ENCODE data around the gene ARHGAP11A.

ARHGAP11A gene

GRCh38 chr15:32656496-32656895 lies 41.2 kb downstream of the ARHGAP11A start:
- no peak for DNase-seq

GRCh38 chr15:32657198-32657883 lies 42.0 kb downstream of the ARHGAP11A start:
- DNase-seq, result no peak

GRCh38 chr15:32657941-32658340 lies 42.6 kb downstream of the ARHGAP11A start:
- DNase-seq, result no peak

- no peak for DNase-seq
Measured at GRCh38 chr15:32659340-32660155, 44.2 kb downstream of the ARHGAP11A start.

- DNase-seq, result no peak
Measured at GRCh38 chr15:32663671-32664070, 48.4 kb downstream of the ARHGAP11A start.

GRCh38 chr15:32664796-32665195 lies 49.5 kb downstream of the ARHGAP11A start:
- DNase-seq, result no peak

- DNase-seq, result no peak
Measured at GRCh38 chr15:32667321-32667720, 52.0 kb downstream of the ARHGAP11A start.

- DNase-seq, result no peak
Measured at GRCh38 chr15:32668942-32669341, 53.6 kb downstream of the ARHGAP11A start.

GRCh38 chr15:32669896-32670611 lies 54.8 kb downstream of the ARHGAP11A start:
- no peak for DNase-seq

- DNase-seq, result no peak
Measured at GRCh38 chr15:32670623-32671022, 55.3 kb downstream of the ARHGAP11A start.

GRCh38 chr15:32671339-32672325 lies 56.3 kb downstream of the ARHGAP11A start:
- DNase-seq, result no peak

GRCh38 chr15:32674681-32675080 lies 59.4 kb downstream of the ARHGAP11A start:
- no peak for DNase-seq

- DNase-seq, result no peak
Measured at GRCh38 chr15:32675466-32675865, 60.2 kb downstream of the ARHGAP11A start.

- no peak for DNase-seq
Measured at GRCh38 chr15:32676169-32676568, 60.9 kb downstream of the ARHGAP11A start.

- DNase-seq, result peak; percentile 76
Measured at GRCh38 chr15:32677238-32677750, 62.0 kb downstream of the ARHGAP11A start.

GRCh38 chr15:32679298-32679690 lies 64.0 kb downstream of the ARHGAP11A start:
- DNase-seq, result no peak

GRCh38 chr15:32682569-32682968 lies 67.3 kb downstream of the ARHGAP11A start:
- DNase-seq, result no peak

GRCh38 chr15:32682977-32683630 lies 67.8 kb downstream of the ARHGAP11A start:
- DNase-seq, result no peak

GRCh38 chr15:32683906-32684584 lies 68.7 kb downstream of the ARHGAP11A start:
- no peak for DNase-seq

- DNase-seq, result no peak
Measured at GRCh38 chr15:32685576-32685975, 70.3 kb downstream of the ARHGAP11A start.

- DNase-seq, result no peak
Measured at GRCh38 chr15:32687556-32687955, 72.3 kb downstream of the ARHGAP11A start.
